PFSK-1 (cell line): Measurements from ENCODE around the gene BCOR.

Source experiments
- POLR2AphosphoS5 ChIP-seq: IDR thresholded peaks from 2 replicates; pipeline ENCODE4 v1.6.1; 2012; ENCODE audit warnings: low read depth, mild to moderate bottlenecking, control low read depth, low read length, moderate library complexity
- SIN3A ChIP-seq: IDR thresholded peaks from 2 replicates; pipeline ENCODE4 v1.6.1; 2012; ENCODE audit warnings: mild to moderate bottlenecking, low read length, moderate library complexity, borderline replicate concordance; ENCODE audit not compliant: insufficient read depth
- TAF1 ChIP-seq: IDR thresholded peaks from 2 replicates; pipeline ENCODE4 v1.6.1; 2012; ENCODE audit warnings: low read length, control low read depth, borderline replicate concordance; ENCODE audit not compliant: insufficient read depth

DNA sequence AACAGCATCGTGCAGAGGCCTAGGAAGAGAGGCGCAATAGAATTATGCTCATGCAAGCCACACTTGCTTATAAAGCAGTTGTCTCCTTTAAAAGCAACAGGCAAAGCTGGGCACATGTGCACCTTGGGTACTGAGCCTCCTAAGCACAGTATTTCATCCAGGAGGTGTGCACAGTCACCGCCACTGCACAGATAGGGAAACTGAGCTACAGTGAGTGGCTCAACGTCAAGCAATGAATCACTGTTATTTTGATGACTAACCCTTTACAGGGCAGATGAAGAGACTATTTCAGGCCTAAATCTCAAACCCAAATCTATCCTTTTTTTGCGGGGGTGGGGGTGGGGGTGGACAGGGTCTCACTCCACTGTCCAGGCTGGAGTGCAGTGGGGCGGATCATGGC is 42.3 kb downstream of the BCOR start:
- TF ChIP-seq POLR2AphosphoS5 (no peak), TAF1 (no peak), SIN3A (no peak)
